ENCODE data around the gene ACAP3.

DNA sequence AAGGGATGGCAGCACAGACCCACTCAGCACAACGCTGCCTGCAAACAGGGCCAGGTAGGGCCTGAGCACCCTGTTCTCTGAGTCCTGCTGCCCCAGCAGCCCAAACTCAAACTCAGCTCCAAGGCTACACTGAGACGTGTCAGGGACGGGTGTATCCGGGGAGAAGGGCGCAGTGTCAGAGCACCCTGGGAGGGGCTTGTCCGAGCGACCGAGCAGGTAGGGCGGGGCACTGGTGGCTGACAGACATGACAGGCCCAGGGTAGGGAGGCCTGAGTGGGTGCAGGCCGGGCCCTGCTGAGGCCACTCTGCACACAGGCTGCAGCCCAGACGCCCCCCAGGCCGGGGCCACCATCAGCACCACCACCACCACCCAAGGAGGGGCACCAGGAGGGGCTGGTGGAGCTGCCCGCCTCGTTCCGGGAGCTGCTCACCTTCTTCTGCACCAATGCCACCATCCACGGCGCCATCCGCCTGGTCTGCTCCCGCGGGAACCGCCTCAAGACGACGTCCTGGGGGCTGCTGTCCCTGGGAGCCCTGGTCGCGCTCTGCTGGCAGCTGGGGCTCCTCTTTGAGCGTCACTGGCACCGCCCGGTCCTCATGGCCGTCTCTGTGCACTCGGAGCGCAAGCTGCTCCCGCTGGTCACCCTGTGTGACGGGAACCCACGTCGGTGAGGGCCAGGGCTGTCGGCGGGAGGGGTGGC is 22.0 kb downstream of the ACAP3 start:
- no peak for TF ChIP-seq EZH2 (IDR thresholded peaks at IDR 0.05)
- TF ChIP-seq POLR2AphosphoS5 (IDR thresholded peaks at IDR 0.05; ENCODE audit: borderline replicate concordance, low read depth, low read length): no peak
